Effector CD4-positive, alpha-beta T cell (primary cell): Measurements from ENCODE around the gene USP10.

Source experiments
- DNase-seq: peaks from one replicate; pipeline ENCODE4 v3.0.0-alpha.2; 2020

USP10 gene

DNA sequence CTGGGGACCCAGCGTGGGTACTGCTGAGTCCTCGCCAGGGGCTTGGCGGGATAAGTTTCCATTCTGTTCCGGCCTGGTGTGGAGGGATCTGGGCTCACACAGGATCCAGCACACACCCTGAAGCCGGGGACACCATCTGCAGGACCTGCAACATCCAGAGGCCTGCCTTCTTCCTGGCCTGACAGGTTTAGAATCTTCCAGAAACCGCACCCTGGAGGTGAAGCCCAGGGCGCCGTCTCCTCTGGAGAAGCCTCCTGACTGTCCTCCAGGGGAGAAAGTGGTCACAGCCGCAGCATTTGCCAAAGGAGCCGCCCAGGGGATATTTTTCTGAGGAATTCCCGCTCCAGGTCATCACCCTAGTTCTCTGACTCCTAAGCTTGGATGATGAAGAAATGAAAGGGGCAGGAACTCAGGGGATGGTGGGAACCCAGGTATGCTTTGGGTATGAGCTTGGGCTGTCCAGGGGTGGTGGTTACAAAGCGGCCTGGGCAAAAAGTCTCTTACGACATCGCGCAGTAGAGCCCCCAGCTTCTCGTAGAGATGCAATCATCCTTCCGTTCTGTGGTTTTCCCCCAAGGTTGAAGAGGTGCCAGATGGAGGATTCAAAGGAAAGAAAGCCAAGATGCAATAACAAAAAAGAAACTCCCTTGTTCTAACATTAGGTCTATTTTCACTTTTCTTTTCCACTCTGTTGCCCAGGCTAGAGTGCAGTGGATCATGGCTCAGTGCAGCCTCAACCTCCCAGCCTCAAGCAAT lies 110.9 kb downstream of the USP10 start:
- DNase-seq = no peak

DNA sequence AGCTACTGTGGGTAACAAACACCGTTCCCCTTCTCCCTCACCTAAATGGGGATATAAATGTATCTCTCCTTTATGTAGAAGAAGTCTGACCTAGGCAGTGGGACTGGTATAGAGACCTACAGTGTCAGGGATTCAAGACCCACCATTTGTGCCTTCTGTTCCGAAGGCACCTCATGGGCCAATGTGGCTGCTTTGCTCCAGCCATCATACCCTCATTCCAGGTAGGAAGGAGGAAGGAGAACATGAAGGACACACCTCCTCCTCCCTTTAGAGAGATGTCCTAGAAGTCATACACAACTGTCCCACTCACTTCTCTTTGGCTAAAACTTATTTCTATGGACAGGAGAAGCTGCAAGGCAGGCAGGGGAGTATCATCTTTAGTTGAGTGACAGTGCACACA lies 111.7 kb downstream of the USP10 start:
- no peak for DNase-seq

DNA sequence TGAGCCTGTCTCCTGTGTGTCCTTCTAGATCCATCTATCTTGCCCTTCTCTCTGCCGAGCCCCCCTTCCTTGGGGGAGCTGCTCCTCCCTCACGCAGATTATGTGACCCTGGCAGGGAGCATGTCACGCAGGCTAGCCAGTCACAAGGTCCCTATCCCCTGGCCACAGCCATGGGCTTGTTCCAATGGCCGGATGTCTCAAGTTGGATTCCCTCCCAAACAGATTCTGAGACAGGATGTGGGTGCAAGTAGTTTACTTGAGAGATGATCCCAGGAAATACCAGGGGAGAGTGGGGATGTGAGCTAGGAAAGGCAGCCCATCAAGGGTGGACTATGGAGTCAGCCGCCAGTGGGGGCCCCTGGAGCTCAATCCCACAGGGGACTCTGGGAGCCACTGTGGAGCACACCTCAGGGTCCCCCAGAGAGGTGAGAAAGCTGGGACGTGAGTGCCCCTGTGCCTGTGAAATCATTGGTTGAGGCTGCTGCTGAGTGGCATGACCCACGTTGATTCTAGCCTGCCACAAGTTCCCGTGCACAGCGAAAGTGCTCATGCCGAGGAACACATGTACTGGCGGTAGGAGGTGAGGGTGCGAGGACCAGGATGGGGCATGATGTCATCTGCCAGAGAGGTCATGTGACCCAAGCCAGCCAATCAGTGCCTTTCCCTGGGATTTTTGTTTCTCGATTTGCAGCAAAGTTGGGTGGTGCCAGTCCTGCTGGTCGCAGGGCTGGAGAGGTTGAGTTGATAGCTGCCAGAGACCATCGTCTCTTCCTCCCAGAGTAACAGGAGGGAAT lies 113.5 kb downstream of the USP10 start:
- no peak for DNase-seq

DNA sequence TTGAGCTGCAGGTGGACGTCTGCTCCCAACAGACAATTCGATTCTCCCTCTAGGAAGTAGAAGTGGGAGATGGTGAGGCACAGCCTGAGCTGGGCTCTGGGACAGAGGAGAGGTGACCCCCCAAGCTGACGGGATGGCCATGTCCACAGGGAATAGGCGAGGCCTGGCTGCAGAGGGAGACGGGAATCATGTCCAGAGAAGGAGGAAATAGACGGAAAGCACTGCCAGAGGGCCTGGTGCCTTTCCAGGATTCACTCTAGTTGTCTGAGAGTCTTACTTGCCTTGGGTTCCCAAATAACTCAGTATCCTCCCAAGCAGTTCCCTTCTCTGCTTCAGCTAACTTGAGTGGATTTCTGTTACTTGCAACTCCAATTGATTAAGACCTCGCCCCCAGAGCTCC lies 115.7 kb downstream of the USP10 start:
- DNase-seq = no peak

DNA sequence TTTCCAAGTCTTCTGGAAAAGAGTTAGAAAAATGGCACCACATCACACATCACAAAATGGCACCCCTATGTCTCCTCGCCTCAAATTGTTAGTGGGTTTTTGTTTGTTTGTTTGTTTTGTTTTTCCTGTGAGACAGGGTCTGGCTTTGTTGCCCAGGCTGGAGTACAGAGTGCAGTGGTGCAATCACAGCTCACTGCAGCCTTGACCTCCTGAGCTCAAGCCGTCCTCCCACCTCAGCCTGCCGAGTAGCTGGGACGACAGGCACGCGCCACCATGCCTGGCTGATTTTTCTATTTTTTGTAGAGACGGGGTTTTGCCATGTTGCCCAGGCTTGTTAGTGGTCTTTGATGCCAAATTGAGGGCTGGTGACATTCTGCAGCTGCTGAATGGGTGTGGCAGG lies 116.2 kb downstream of the USP10 start:
- no peak for DNase-seq

DNA sequence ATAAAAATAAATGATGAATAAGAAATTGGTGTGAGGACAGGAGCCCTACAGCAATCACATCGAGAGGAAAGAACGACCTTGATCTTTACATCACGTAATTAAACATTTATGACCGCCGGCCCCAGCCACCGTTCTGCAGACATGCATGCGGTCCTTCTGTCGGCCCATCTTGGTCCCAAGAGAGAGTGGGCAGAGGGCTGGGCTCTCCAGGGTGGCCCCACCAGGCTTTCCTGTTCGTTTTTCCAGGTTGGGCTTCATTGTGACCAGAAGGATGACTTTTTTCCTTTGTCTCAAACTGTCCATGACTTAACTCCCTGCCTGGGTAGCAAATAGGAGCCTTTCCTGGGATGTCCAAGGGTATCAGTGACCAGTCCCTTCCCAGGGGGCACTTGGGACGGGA lies 116.7 kb downstream of the USP10 start:
- DNase-seq = no peak

DNA sequence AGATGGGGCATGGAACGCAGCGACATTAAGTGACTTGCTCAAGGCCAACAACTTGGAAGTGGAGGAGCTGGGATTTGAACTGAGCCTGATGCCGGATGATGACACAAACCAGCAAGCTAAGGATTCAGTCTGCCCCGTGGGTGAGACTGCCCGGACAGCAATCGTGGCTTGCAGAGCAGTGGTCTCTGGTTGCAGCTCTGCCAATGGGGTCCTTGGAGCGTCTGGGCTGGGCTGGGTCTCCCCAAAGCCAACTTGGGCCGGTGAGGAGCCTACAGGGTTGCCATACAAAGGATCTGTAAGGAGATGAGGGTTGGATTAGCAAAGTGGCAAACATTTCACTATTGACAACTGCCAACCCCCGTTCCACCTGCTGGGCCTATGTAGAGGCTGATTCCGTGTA lies 117.4 kb downstream of the USP10 start:
- DNase-seq = no peak

DNA sequence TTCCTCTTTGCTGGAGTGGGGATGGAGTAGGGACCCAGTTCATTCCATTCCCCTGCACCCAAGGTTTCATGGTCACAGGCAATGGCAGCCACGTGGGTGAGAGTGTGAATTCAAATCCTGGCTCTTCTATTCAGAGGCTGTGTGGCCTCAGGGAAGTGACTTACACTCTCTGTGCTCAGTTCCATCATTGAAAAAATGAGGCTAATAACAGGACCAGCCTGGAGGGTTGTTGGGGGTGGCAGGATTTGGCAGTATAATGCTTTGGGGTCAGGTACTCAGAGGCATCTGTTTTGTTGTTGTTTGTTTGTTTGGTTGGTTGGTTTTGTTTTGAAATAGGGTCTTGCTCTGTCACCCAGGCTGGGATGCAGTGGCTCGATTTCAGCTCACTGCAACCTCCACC lies 117.8 kb downstream of the USP10 start:
- no peak for DNase-seq

DNA sequence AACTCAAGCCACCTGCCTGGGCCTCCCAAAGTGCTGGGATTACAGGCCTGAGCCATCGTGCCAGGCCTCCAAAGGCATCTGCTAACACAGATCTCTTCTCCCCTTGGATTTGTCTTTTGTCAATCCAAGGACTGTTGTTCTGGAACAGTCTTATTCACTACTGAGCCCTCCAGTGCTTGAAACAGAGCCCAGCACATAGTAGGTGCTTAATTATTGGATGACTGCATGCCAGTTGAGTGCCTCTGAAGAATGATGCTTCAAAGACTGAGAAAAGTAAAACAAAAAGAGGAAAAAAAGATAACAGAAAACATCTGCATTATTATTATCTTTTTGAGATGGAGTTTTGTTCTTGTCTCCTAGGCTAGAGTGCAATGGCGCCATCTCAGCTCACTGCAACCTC lies 118.3 kb downstream of the USP10 start:
- no peak for DNase-seq

DNA sequence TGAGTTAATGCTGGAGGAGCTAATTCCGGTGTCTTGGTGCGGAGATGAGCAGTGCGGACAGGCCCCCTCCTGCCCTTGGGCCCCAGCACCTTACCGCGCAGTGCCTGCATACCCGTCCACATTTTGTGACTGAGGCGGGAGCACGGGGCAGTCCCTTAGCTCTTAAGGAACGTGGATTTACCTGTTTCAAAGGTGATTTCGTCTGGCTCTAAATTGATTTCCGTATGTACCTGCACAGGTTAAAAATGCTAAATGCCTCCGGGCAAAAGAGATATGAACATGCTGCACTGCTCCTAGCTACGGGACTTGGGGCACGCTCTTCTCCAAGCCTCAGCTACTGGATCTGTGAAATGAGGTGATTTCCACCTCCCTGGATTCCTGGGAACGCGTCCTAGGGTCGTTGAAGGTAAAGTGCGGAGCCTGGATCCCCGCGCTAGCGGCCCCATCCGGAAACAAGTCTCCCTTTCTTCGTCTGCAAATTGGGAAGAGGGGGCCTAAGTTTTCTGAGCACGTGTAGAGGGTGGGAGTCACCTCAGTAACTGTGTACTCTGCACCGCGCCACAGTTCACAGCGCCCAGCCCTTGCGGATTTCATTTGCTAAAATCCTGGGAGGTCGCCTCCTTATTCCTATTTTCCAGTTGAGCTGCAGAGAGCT lies 119.3 kb downstream of the USP10 start:
- no peak for DNase-seq

DNA sequence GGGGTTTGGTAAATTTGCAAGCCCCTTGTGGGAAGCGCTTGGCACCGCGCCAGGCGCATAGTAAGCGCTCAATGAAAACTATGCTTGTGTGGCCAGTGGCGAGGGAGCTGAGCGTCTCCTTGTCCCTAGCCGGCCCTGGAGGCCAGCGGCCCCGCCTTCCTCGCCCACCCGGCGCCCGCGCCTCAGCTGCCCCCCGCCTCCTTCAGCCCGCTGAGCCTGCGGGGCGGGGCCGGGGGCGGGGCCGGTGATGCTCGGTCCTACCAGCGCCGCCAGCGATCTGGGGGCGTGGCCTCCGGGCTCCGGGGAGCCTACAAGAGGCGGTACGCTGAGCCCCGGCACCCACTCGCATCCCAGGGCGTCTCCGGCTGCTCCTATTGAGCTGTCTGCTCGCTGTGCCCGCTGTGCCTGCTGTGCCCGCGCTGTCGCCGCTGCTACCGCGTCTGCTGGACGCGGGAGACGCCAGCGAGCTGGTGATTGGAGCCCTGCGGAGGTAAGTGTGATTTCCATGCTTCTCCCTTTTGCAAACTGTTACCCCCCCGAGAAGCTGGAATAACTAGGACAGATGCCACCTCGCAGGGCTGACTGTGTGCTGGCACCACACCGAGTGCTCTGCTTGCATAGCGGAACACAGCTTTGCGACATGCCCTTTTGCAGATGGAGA lies 120.0 kb downstream of the USP10 start, which contains the start of gene CRISPLD2:
Gene CRISPLD2, plus strand, starts transcription at position 342 of the 661 bp plus-strand sequence. CDS start 18,511 bp downstream, outside the sequence.
- DNase-seq = peak; percentile 77

DNA sequence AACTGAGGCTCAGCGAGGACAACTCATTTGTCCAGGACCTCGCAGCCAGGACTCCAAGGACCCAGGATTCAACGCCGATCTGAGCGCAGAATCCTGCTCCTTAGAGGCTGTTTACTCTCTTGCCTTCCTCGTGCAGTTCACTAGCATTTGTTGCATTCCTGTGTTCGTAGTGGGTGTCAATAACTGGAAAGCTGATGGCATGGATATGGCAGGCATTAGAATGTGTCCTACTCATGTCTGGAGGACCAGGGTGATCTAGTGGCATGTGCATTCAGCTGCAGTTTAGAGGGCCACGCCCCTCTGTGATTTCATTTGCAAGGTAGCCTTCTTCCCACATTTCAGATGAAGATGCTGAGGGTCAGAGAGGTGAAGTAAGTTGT lies 120.5 kb downstream of the USP10 start:
- no peak for DNase-seq

DNA sequence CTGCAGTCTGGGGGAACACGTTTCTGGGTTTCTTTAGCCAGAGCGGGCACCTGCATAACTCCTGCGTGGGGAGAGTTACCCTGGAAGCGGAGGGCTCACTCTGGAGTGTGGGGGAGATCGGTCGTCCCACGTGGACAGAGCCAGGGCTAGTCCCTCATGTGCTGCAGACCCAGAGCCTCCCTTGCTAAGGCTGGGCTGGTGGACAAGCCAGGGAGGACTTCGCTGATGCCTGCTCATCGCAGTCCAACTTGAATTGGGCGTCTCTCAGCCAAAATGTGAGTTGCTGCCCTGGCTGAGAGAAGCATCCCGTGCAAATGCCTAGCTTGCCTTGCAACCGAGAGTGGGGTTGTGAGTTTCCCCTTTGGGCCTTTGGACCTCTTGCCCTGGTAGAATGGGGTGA lies 121.0 kb downstream of the USP10 start:
- no peak for DNase-seq

DNA sequence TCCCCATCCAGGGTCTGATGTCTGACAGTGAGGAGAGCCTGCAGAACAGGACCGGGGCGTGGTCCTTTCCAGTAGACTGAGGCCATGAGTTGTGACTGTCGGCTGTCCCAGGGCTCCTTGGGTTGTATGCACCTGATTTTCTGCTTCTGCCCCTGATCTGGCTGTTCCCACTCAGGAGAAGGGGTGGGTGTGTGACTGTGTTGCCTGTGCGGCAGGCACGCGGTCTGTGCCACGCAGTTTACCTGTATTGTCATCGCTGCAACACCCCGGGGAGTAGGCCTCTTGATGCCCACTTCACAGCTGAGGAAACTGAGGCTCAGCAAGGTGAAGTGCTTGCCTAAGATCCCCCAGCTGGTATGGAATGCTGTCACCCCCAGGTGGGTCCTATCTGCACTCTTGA lies 121.4 kb downstream of the USP10 start:
- DNase-seq = no peak

DNA sequence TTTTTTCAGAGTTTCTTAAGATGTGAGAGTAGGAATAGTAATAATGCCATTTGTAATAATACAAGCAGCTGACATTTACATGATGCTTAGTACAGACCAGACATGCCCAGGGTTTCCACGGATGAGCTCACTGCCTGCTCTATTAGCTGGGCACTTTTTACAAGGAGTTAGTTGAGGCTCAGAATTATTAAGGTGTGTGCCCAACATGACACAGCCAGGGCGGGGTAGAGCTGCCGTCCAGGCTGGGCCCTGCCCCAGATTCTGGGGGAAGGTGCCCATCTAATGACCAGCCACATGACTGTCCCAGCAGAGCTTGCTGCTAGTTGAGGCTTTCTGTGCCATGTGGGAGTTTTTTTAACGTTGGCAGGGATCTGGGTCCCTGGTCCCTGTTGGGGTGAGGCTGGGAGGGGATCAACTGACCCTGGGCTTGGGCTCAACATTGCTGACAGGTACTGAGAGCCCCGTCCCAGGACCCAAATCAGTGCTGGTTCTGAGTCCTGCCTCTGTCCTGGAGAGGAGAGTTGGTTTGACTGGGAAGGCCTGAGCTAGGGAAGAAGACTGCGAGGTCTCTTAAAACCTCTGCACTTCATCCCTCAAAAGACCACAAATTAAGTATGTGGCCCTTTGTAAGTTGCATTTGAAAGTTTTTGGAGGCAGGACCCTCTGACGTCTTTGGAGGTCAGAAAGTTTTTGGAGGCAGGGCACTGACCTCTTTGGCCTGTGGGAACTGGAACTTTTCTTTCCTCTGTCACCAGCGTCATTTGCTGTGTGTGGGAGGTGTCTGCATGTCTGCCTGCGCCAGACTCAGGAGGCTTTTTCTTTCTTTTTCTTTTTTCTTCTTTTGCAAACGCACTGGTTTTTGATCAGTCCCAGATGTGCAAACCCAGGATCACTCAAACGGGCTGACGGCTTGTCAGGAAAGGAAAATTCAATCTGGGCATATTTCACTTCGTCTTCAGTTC lies 122.2 kb downstream of the USP10 start:
- DNase-seq = no peak

DNA sequence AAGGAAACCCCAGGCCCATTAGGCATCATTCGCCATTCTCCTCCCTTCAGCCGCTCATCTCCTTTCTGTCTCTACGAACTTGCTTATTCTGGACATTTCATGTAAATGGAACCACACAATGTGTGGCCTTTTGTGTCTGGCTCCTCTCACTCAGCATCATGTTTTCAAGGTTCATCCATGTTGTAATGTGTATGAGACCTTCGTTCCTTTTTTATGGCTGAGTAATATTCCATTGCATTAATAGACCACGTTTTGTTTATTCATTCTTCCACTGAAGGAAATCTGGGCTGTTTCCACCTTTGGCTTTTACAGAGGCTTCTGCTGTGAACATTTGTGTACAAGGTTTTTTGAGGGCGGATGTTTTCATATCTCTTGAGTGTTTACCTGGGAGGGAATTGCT lies 123.2 kb downstream of the USP10 start:
- DNase-seq = no peak

DNA sequence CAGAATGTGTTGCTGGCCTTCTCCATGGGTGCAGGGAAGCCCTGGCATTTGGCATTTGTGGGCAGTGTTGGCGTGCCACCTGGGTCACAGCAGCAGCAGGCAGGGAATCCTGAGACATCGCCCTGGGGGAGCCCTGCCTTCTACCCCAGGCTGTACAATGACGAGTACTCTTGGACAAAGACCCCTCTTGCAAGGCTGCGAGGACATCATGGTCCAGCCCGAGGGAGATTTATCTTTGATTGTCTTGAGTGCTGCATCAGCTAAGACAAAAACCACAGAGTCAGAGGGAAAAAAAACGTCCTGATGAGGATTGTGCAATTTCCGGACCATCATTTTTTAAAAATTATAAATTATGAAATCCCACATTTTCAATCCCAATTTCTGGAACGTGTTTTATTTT lies 123.7 kb downstream of the USP10 start:
- no peak for DNase-seq

DNA sequence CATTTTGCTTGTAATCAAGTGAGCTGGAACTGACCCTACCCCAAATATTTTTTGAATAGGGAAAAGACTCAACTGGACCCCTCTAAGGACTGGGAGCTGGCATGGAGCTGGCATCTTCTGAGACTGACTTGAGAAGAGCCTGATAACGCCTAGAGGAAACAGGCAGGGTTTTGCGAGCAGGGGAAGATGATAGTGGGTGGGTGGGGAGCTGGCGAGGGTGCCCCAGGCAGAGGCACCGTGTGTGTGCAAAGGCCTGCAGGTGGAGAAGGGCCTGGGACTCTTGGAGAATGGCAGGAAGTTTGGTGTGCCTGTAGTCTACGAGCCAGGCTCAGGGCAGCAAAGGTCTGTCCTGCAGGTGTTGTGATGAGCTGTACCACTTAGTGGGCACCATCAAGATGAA lies 124.1 kb downstream of the USP10 start:
- DNase-seq = no peak

DNA sequence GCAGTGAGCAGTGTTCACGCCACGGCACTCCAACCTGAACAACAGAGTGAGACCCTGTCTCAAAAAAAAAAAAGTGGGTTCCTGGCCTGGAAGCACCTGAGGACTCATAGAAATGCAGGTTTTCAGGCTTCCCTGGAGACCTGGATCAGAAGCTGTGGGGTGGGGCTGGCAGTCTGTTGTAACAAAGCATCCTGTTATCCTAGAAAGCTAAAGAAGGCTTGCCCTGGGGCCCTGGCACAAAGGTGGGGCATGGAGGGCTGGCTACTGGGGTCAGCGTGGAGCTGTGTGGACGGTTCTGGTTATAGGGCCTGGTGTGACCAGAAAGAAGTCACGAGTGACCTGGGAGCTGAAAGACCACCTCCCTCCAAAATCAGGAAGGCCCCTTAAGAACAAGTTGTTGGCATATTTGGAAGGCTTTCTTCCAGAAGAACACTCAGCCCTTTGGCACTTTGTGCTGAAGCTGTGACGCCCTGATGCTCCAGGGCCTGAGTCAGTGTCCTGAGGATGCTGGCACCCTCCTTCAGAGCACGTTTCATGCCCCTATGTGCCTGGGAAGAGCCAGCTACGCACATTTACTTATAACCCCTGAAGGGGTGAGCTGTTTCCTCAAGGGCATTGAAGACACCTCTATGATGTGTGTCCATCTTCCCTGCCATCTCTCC lies 126.2 kb downstream of the USP10 start:
- DNase-seq = no peak

DNA sequence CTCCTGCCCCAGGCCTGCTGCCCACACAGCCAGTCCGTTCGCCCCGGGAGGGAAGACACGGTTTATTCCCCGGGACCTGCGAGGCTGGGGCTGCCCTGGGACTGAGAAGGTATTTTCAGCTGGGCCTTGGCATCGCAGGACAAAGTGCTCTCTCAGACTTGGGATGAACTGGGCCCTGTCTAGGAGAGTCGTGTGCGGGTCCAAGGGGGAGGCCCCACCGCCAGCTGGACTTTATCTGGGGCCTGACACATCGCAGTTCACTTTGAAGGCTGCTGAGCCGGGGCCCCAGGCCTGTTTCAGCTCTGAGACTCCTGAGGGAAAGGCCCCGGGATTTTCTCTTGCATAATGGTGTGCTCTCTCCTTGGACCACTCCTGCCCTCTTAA lies 126.8 kb downstream of the USP10 start:
- DNase-seq = no peak

DNA sequence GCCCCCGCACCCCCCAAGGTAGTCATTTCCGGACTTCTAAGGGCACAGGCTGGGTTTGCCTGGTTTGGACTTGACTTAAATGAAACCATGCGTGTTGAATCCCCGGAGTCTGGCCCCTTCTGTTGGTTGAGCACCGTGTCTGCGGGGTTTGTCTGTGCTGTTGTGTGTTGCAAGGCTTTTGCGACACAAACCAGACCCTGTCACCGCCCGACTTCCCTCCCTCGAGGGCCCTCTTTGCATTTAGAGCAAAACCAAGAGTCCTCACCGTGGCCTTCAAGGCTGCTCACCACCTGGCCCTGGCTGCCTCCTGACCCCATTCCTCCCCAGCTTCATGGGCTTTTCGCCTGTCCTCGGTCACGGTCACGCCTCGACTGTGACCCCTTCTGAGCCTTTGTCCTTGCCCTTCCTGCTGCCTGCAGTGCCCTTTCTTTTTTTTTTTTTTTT lies 127.4 kb downstream of the USP10 start:
- no peak for DNase-seq
